ENCODE results near the gene P2RY13.

DNA sequence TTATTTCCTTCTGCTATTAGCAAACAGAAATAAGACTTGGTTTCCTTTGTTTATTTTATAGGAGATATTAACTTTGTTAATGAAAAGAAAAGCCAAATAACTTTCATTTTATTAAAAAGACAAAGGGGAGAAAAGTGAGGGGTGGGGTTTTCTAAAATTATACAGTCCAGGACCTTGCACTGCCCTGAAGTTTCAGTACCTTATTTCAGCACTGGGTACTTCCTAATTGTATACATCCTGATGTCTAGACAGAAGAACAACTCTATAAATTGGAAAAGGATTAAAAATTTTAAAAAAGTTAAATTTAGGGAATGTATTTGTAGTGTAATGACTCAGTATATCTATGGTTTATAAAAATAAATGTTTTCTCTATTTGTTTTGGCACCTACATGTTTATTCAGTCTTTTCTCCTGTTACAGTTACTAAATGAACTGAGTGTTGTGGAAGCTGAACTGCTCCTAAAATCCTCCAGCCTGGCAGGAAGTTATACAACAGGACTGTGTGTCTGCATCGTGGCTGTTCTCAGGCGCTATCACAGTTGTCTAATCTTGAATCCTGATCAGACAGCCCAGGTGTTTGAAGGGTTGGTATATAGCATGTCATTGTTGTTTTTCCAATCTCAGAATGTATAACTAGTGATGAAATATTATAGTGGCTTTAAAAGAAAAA is 27.6 kb upstream of the P2RY13 start:
- TF ChIP-seq EZH2 (IDR thresholded peaks at IDR 0.05; ENCODE audit: borderline replicate concordance, insufficient read depth, low read depth, low read length, poor library complexity, severe bottlenecking) = no peak
- TF ChIP-seq, protein P1, sequence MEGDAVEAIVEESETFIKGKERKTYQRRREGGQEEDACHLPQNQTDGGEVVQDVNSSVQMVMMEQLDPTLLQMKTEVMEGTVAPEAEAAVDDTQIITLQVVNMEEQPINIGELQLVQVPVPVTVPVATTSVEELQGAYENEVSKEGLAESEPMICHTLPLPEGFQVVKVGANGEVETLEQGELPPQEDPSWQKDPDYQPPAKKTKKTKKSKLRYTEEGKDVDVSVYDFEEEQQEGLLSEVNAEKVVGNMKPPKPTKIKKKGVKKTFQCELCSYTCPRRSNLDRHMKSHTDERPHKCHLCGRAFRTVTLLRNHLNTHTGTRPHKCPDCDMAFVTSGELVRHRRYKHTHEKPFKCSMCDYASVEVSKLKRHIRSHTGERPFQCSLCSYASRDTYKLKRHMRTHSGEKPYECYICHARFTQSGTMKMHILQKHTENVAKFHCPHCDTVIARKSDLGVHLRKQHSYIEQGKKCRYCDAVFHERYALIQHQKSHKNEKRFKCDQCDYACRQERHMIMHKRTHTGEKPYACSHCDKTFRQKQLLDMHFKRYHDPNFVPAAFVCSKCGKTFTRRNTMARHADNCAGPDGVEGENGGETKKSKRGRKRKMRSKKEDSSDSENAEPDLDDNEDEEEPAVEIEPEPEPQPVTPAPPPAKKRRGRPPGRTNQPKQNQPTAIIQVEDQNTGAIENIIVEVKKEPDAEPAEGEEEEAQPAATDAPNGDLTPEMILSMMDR (IDR thresholded peaks at IDR 0.05) = no peak

All from B cell (primary cell).